ENCODE measurements around the gene ABCA13. TPM values are rescaled to one million over a fixed set of nuclear protein-coding genes. Genes with fewer than 3 reads are reported as not detected.
A peak's percentile ranks its signal among the peaks of the same experiment; 100 is the strongest.

The ABCA13 gene
- polyA plus RNA-seq, 3 donors: 0.10 to 0.41 (median 0.37) TPM

GRCh38 chr7:48408731-48409130 lies 237.5 kb downstream of the ABCA13 start:
- H3K36me3 ChIP-seq (replicated peaks in 1 of 2; ENCODE audit: control insufficient read depth in 1 of 2, insufficient read depth in 2 of 2, low read length in 2 of 2): no peaks in the 10 kb centered on the region

GRCh38 chr7:48411619-48412018 lies 240.4 kb downstream of the ABCA13 start:
- H3K79me2 ChIP-seq (ENCODE audit: insufficient read depth, low read length): no peaks in the 10 kb centered on the region
- no peak overlapping the region for H3K27ac ChIP-seq (ENCODE audit: low read depth in 1 of 2, low read length in 2 of 2)
- no peaks in the 10 kb centered on the region for H3K27me3 ChIP-seq (ENCODE audit: control insufficient read depth in 2 of 2, insufficient read depth in 2 of 2, low read length in 2 of 2)
- H3K4me2 ChIP-seq (replicated peaks; ENCODE audit: extremely low read depth, low read length, poor library complexity, severe bottlenecking): no peak overlapping the region
- Mint-ChIP-seq H3K9me3 (peaks cover 0 to 2% (median 0%) of the 10 kb centered on the region in 7 donors), H3K36me3 (no peaks in the 10 kb centered on the region), H3K4me3 (no peak overlapping the region), H3K27me3 (ENCODE audit: low read depth in 3 of 3) (peaks cover 0 to 2% (median 2%) of the 10 kb centered on the region in 3 donors), H3K27ac (peak overlapping the region in 3 of 7 donors; percentile 43 to 57 (median 46)), H3K4me1 (peaks cover 5% of the 10 kb centered on the region)
- H4K20me1 ChIP-seq (ENCODE audit: insufficient read depth, low read length): no peaks in the 10 kb centered on the region
- no peak overlapping the region for H3K9ac ChIP-seq (ENCODE audit: insufficient read depth, low read length, poor library complexity, severe bottlenecking)
- no peaks in the 10 kb centered on the region for H3K4me1 ChIP-seq (ENCODE audit: control insufficient read depth in 1 of 2, insufficient read depth in 2 of 2, low read length in 2 of 2)
- no peaks in the 10 kb centered on the region for H3K9me3 ChIP-seq (replicated peaks in 1 of 2; ENCODE audit: control insufficient read depth in 1 of 2, insufficient read depth in 1 of 2, low read length in 2 of 2)
- intact Hi-C loops (cut with micrococcal nuclease): no loop called here
- H3K4me3 ChIP-seq (replicated peaks in 1 of 3; ENCODE audit: low read depth in 2 of 3, low read length in 3 of 3): no peak overlapping the region
- DNase-seq: peak in 2 of 3 donors; percentile 11 to 27
- H3K36me3 ChIP-seq (replicated peaks in 1 of 2; ENCODE audit: control insufficient read depth in 1 of 2, insufficient read depth in 2 of 2, low read length in 2 of 2): no peaks in the 10 kb centered on the region
- 88% methylated on average over 3 of the region's 5 CpGs for WGBS (ENCODE audit: insufficient coverage)
- no peak overlapping the region for H2AFZ ChIP-seq (ENCODE audit: insufficient read depth, low read depth, low read length, poor library complexity, severe bottlenecking)
- no peak for TF ChIP-seq CTCF (IDR thresholded peaks at IDR 0.05)

More at GRCh38 chr7:48408731-48409130, 237.5 kb downstream of the ABCA13 start:
- Histone ChIP-seq H3K4me3 (replicated peaks in 1 of 3; ENCODE audit: low read depth in 2 of 3, low read length in 3 of 3) (no peak overlapping the region), H3K9ac (ENCODE audit: insufficient read depth, low read length, poor library complexity, severe bottlenecking) (no peak overlapping the region), H3K27me3 (ENCODE audit: control insufficient read depth in 2 of 2, insufficient read depth in 2 of 2, low read length in 2 of 2) (no peaks in the 10 kb centered on the region), H3K4me1 (ENCODE audit: control insufficient read depth in 1 of 2, insufficient read depth in 2 of 2, low read length in 2 of 2) (no peaks in the 10 kb centered on the region), H3K27ac (ENCODE audit: low read depth in 1 of 2, low read length in 2 of 2) (no peak overlapping the region), H3K9me3 (replicated peaks in 1 of 2; ENCODE audit: control insufficient read depth in 1 of 2, insufficient read depth in 1 of 2, low read length in 2 of 2) (no peaks in the 10 kb centered on the region), H2AFZ (ENCODE audit: insufficient read depth, low read depth, low read length, poor library complexity, severe bottlenecking) (peak overlapping the region; percentile 35), H3K79me2 (ENCODE audit: insufficient read depth, low read length) (no peaks in the 10 kb centered on the region), H4K20me1 (ENCODE audit: insufficient read depth, low read length) (no peaks in the 10 kb centered on the region), H3K4me2 (replicated peaks; ENCODE audit: extremely low read depth, low read length, poor library complexity, severe bottlenecking) (no peak overlapping the region)
- Mint-ChIP-seq H3K27ac (no peak overlapping the region), H3K4me1 (peaks cover 1% of the 10 kb centered on the region), H3K36me3 (peaks cover 1 to 6% of the 10 kb centered on the region in 2 donors), H3K4me3 (no peak overlapping the region), H3K27me3 (ENCODE audit: low read depth in 3 of 3) (peaks cover 0 to 2% (median 2%) of the 10 kb centered on the region in 3 donors), H3K9me3 (no peaks in the 10 kb centered on the region)
- intact Hi-C loops (cut with micrococcal nuclease): no loop called here
- no peak for DNase-seq
- no peak for TF ChIP-seq CTCF (IDR thresholded peaks at IDR 0.05)
- 100% methylated on average over 1 of the region's 4 CpGs for WGBS (ENCODE audit: insufficient coverage)
